H1 (cell line): ENCODE measurements around the gene CUL4A. TPM values are rescaled to one million over a fixed set of nuclear protein-coding genes. Genes with fewer than 3 reads are reported as not detected.

Experiments used
- CTCF ChIA-PET: fragments of 300-600 bp; sonication (Branson Sonifier 250); formaldehyde crosslinking; loops from one replicate; lab custom pipeline; 2021; ENCODE audit not compliant: partially characterized antibody; lab: Charles Lee
- POLR2A ChIA-PET: fragments of 300-600 bp; sonication (Branson Sonifier 250); formaldehyde crosslinking; loops from one replicate; lab custom pipeline; 2021; ENCODE audit warnings: inconsistent platforms; ENCODE audit not compliant: partially characterized antibody; lab: Charles Lee
- DNase-seq, 2 experiments: peaks; one replicate each; pipeline versions ENCODE4 v3.0.0 to v3.0.0-alpha.2; 2010 to 2022; ENCODE audit warnings: low spot score in 2 of 2, low read depth in 1 of 2, mixed read lengths in 1 of 2
- FAIRE-seq: peaks from 2 replicates; lab custom pipeline; 2011; peaks lifted over from hg19 to GRCh38; lab: Jason Lieb, UNC
- H2AFZ ChIP-seq: 2 replicates; pipeline ENCODE4 v1.8.1; 2012; ENCODE audit warnings: low read length, inconsistent platforms
- H2AK5ac ChIP-seq: 2 replicates; pipeline ENCODE4 v1.6.1; 2013; ENCODE audit warnings: low read depth, low read length
- H2BK120ac ChIP-seq: replicated peaks from 2 replicates; pipeline ENCODE3; 2013; ENCODE audit warnings: low read depth, low read length, inconsistent platforms
- H2BK12ac ChIP-seq: 2 replicates; pipeline ENCODE4 v1.6.1; 2013; ENCODE audit warnings: low read depth, low read length
- H2BK15ac ChIP-seq: 2 replicates; pipeline ENCODE4 v1.6.1; 2013; ENCODE audit warnings: low read length
- H2BK20ac ChIP-seq: 2 replicates; pipeline ENCODE4 v1.6.1; 2013; ENCODE audit warnings: low read length
- H2BK5ac ChIP-seq: 2 replicates; pipeline ENCODE4 v1.6.1; 2013; ENCODE audit warnings: low read depth, low read length
- H3K14ac ChIP-seq: 2 replicates; pipeline ENCODE4 v1.6.1; 2013; ENCODE audit warnings: inconsistent platforms; ENCODE audit not compliant: insufficient read length
- H3K18ac ChIP-seq: 2 replicates; pipeline ENCODE4 v1.6.1; 2013; ENCODE audit warnings: low read length; ENCODE audit errors: extremely low read depth
- H3K23ac ChIP-seq: 2 replicates; pipeline ENCODE4 v1.6.1; 2013; ENCODE audit warnings: inconsistent platforms; ENCODE audit not compliant: insufficient read length
- H3K23me2 ChIP-seq: 2 replicates; pipeline ENCODE4 v1.6.1; 2013; ENCODE audit warnings: low read depth, low read length
- H3K27ac ChIP-seq: 2 replicates; pipeline ENCODE4 v1.6.1; 2011; ENCODE audit warnings: low read depth, low read length, inconsistent platforms
- H3K27me3 ChIP-seq, 4 experiments: replicated peaks in 1 of 4; 1 replicate in 1 of 4; 2 replicates in 3 of 4; pipeline versions ENCODE4 v1.6.1 to v1.8.1; 2011 to 2013; ENCODE audit warnings: low read length in 3 of 4, mild to moderate bottlenecking in 3 of 4, inconsistent platforms in 2 of 4, mixed read lengths in 2 of 4, moderate library complexity in 1 of 4; ENCODE audit not compliant: control insufficient read depth in 3 of 4, insufficient read depth in 3 of 4; ENCODE audit errors: extremely low read depth in 1 of 4
- H3K36me3 ChIP-seq, 4 experiments: 2 replicates each; pipeline versions ENCODE4 v1.6.1 to v1.8.1; 2011 to 2013; ENCODE audit warnings: mild to moderate bottlenecking in 4 of 4, low read length in 3 of 4, moderate library complexity in 2 of 4, control low read depth in 1 of 4, inconsistent platforms in 1 of 4; ENCODE audit not compliant: insufficient read depth in 4 of 4, control insufficient read depth in 2 of 4
- H3K4ac ChIP-seq: replicated peaks from 2 replicates; pipeline ENCODE3; 2013; ENCODE audit warnings: low read length, low read depth, mixed read lengths, inconsistent platforms; ENCODE audit not compliant: insufficient read length
- H3K4me1 ChIP-seq, 4 experiments: replicated peaks in 1 of 4; 1 replicate in 1 of 4; 2 replicates in 3 of 4; pipeline versions ENCODE4 v1.6.1 to v1.8.1; 2011 to 2013; ENCODE audit warnings: low read length in 3 of 4, inconsistent platforms in 2 of 4, mixed read lengths in 1 of 4; ENCODE audit not compliant: insufficient read depth in 4 of 4, control insufficient read depth in 3 of 4
- H3K4me2 ChIP-seq, 2 experiments: 2 replicates each; pipeline versions ENCODE4 v1.6.1 to v1.8.1; 2011 to 2013; ENCODE audit warnings: low read depth in 2 of 2, low read length in 2 of 2, control low read depth in 1 of 2, inconsistent platforms in 1 of 2, mild to moderate bottlenecking in 1 of 2; ENCODE audit not compliant: insufficient read depth in 1 of 2
- H3K4me3 ChIP-seq, 4 experiments: fragments of 200-600, 300-600 bp in 1 of 4; sonication (generic), shearing (Covaris generic), sonication (Bioruptor Twin) in 1 of 4; 2 replicates each; pipeline versions ENCODE4 v1.5.1 to v1.8.1; 2011 to 2016; ENCODE audit warnings: low read length in 4 of 4, low read depth in 3 of 4, control low read depth in 2 of 4, inconsistent platforms in 2 of 4, mild to moderate bottlenecking in 2 of 4, mixed read lengths in 1 of 4, moderate library complexity in 1 of 4; ENCODE audit not compliant: insufficient read depth in 2 of 4; ENCODE audit errors: extremely low read depth in 1 of 4
- H3K56ac ChIP-seq: replicated peaks from 2 replicates; pipeline ENCODE3; 2013; ENCODE audit warnings: low read depth, mild to moderate bottlenecking, mixed read lengths, low read length, inconsistent platforms; ENCODE audit not compliant: insufficient read length
- H3K79me1 ChIP-seq: 2 replicates; pipeline ENCODE4 v1.6.1; 2013; ENCODE audit warnings: low read depth, low read length, control low read depth
- H3K79me2 ChIP-seq, 2 experiments: 2 replicates each; pipeline versions ENCODE4 v1.6.1 to v1.8.1; 2012 to 2013; ENCODE audit warnings: low read length in 2 of 2, mild to moderate bottlenecking in 2 of 2, inconsistent platforms in 1 of 2; ENCODE audit not compliant: insufficient read depth in 2 of 2, control insufficient read depth in 1 of 2
- H3K9ac ChIP-seq, 4 experiments: replicated peaks in 1 of 4; 1 replicate in 1 of 4; 2 replicates in 3 of 4; pipeline versions ENCODE4 v1.6.1 to v1.8.1; 2011 to 2013; ENCODE audit warnings: low read depth in 3 of 4, low read length in 3 of 4, control low read depth in 2 of 4, mild to moderate bottlenecking in 2 of 4, moderate library complexity in 2 of 4, inconsistent platforms in 1 of 4; ENCODE audit errors: extremely low read depth in 1 of 4
- H3K9me3 ChIP-seq, 2 experiments: 2 replicates each; pipeline versions ENCODE4 v1.6.1 to v1.8.1; 2012 to 2013; ENCODE audit warnings: mild to moderate bottlenecking in 2 of 2, moderate library complexity in 2 of 2, control low read depth in 1 of 2, inconsistent platforms in 1 of 2, low read depth in 1 of 2, low read length in 1 of 2, mixed read lengths in 1 of 2; ENCODE audit not compliant: insufficient read depth in 2 of 2
- H4K20me1 ChIP-seq, 2 experiments: replicated peaks in 1 of 2; 2 replicates each; pipeline versions ENCODE3 to v1.8.1; 2011 to 2013; ENCODE audit warnings: inconsistent platforms in 2 of 2, low read length in 2 of 2, mild to moderate bottlenecking in 1 of 2; ENCODE audit not compliant: insufficient read depth in 2 of 2, control insufficient read depth in 1 of 2
- H4K5ac ChIP-seq: 2 replicates; pipeline ENCODE4 v1.6.1; 2013; ENCODE audit warnings: low read length, low read depth, mixed read lengths, inconsistent platforms; ENCODE audit not compliant: insufficient read length
- H4K8ac ChIP-seq: 2 replicates; pipeline ENCODE4 v1.8.0; 2013; ENCODE audit warnings: mild to moderate bottlenecking, moderate library complexity, low read length, inconsistent platforms; ENCODE audit not compliant: insufficient read depth; ENCODE audit errors: extremely low read depth
- H4K91ac ChIP-seq: replicated peaks from 2 replicates; pipeline ENCODE3; 2013; ENCODE audit warnings: low read length, mixed read lengths, inconsistent platforms; ENCODE audit not compliant: insufficient read length
- CREB1 ChIP-seq: IDR thresholded peaks from 2 replicates; pipeline ENCODE4 v1.6.1; 2012; ENCODE audit warnings: inconsistent platforms
- GABPA ChIP-seq: IDR thresholded peaks from 2 replicates; pipeline ENCODE4 v1.6.1; 2011; ENCODE audit warnings: mild to moderate bottlenecking, low read length, moderate library complexity, borderline replicate concordance; ENCODE audit not compliant: insufficient read depth
- GTF2F1 ChIP-seq: IDR thresholded peaks from 2 replicates; pipeline ENCODE4 v1.6.1; 2012; ENCODE audit warnings: low read depth, low read length, improper control_type of control experiment, borderline replicate concordance
- JUN ChIP-seq: IDR thresholded peaks from 2 replicates; pipeline ENCODE4 v1.6.1; 2011; ENCODE audit warnings: low read depth, mild to moderate bottlenecking, improper control_type of control experiment, low read length
- KDM1A ChIP-seq: fragments of 200-600, 300-600 bp; sonication (generic); IDR thresholded peaks from 2 replicates; pipeline ENCODE4 v1.7.1; 2016; ENCODE audit warnings: mild to moderate bottlenecking, low read length, borderline replicate concordance
- KDM4A ChIP-seq: IDR thresholded peaks from one replicate; pipeline ENCODE4 v1.7.1; 2012; ENCODE audit warnings: low read depth, mild to moderate bottlenecking, moderate library complexity, low read length, inconsistent platforms; ENCODE audit not compliant: severe bottlenecking
- POLR2A ChIP-seq, 2 experiments: IDR thresholded peaks; 1 replicate in 1 of 2; 2 replicates in 1 of 2; pipeline ENCODE4 v1.6.1; 2011; ENCODE audit warnings: low read depth in 2 of 2, low read length in 2 of 2, mild to moderate bottlenecking in 2 of 2; ENCODE audit errors: control extremely low read depth in 1 of 2
- POLR2AphosphoS5 ChIP-seq: IDR thresholded peaks from 2 replicates; pipeline ENCODE4 v1.6.1; 2011; ENCODE audit warnings: low read depth, low read length
- SIRT6 ChIP-seq: IDR thresholded peaks from one replicate; pipeline ENCODE4 v1.7.1; 2012; ENCODE audit warnings: low read length, inconsistent platforms
- SIX5 ChIP-seq: IDR thresholded peaks from 2 replicates; pipeline ENCODE4 v1.6.1; 2011; ENCODE audit warnings: mild to moderate bottlenecking, low read depth, low read length
- SP2 ChIP-seq: IDR thresholded peaks from 2 replicates; pipeline ENCODE4 v1.6.1; 2012; ENCODE audit warnings: mild to moderate bottlenecking, low read length, inconsistent platforms
- TBP ChIP-seq: IDR thresholded peaks from 2 replicates; pipeline ENCODE4 v1.6.1; 2011; ENCODE audit warnings: low read depth, low read length, improper control_type of control experiment
- TCF12 ChIP-seq: IDR thresholded peaks from 2 replicates; pipeline ENCODE4 v1.6.1; 2011; ENCODE audit warnings: low read depth, mild to moderate bottlenecking, low read length
- ZNF274 ChIP-seq: IDR thresholded peaks from 2 replicates; pipeline ENCODE4 v1.7.0; 2012; ENCODE audit warnings: low read length, borderline replicate concordance; ENCODE audit errors: extremely low read depth
- WGBS, 2 experiments: shearing (Covaris generic) in 1 of 2; methylation state at CpG; one replicate each; pipeline versions ENCODE4 v1.1.6 to v1.1.7; 2013 to 2015; ENCODE audit warnings: low lambda C conversion rate in 2 of 2, mixed read lengths in 2 of 2, inconsistent platforms in 1 of 2, low coverage in 1 of 2, missing lambda C conversion rate in 1 of 2; ENCODE audit not compliant: insufficient replicate concordance in 2 of 2, insufficient coverage in 1 of 2, insufficient read length in 1 of 2; ENCODE audit errors: extremely low coverage in 1 of 2, missing lambda C conversion rate in 1 of 2; 5-methylcytosine and 5-hydroxymethylcytosine counted together
- polyA plus RNA-seq, 7 experiments: library from polyadenylated mRNA; depleted of rRNA in 3 of 7; stranded (reverse) in 5 of 7; unstranded in 2 of 7; fragments of >200 nt in 5 of 7; fragments of 200-250 nt in 2 of 7; gene quantifications; 1 replicate in 5 of 7; 2 replicates in 1 of 7; 4 replicates in 1 of 7; pipeline versions ENCODE4 v1.2.1 to v1.2.3, GENCODE V29; 2011 to 2013; ENCODE audit warnings: missing spikeins in 2 of 7, mixed read lengths in 2 of 7
- total RNA-seq: library from RNA; stranded (reverse); fragmentation: NEBNext Ultra II Directional; extraction: Animal tissue kit (Norgen Biotek cat#: 25700); gene quantifications from 2 replicates; pipeline ENCODE4 v1.2.1, GENCODE V29; 2021
- TF ChIP-seq, protein P1 (sequence below): IDR thresholded peaks from 2 replicates; pipeline ENCODE4 v1.6.1; 2012; ENCODE audit warnings: low read length, inconsistent platforms

Gene CUL4A
- total and polyA plus RNA-seq, 2 of the 8 experiments (the other 6 are each of a cell fraction or from before 2014, with no cell fraction given), result 54.7 to 101 TPM

DNA sequence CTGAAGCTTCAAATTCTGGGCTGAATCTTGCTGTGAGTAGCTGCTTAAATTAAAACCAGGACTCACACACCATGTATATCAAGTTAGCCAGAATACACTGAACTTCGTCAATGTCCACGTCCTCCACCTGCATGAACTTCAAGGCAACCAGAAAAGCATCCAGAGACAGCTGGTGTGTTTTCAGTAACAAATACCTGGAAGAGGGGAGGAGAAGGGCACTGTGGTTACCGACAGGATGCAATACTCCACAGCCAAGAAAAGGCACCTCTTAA is 30.6 kb upstream of the CUL4A start:
- WGBS, 2 experiments, result 84% methylated on average over 3 of the region's 3 CpGs; no CpG with 5 or more reads in 1 of the 2 experiments
- no peak for FAIRE-seq

More for the DNA sequence above, 30.6 kb upstream of the CUL4A start:
- no peaks in the 10 kb centered on the region for H3K79me1 ChIP-seq
- no peak overlapping the region for H3K4me3 ChIP-seq
- no peak overlapping the region for H2BK15ac ChIP-seq
- no peak overlapping the region for H2BK5ac ChIP-seq
- H3K27me3 ChIP-seq, result no peaks in the 10 kb centered on the region
- H2BK12ac ChIP-seq, result no peak overlapping the region
- H3K9ac ChIP-seq, result no peak overlapping the region
- H2BK20ac ChIP-seq, result no peak overlapping the region
- H3K27ac ChIP-seq, result no peak overlapping the region
- peaks cover 22 to 73% (median 61%) of the 10 kb centered on the region in 4 experiments for H3K36me3 ChIP-seq
- no peak overlapping the region for H3K4me2 ChIP-seq
- ChIA-PET CTCF (interaction anchor here (0.7 to 1.2 kb wide), 2 partner anchors 22 to 148 kb away, joined by 3 to 5 read pairs; no protein-coding TSS in a partner anchor), POLR2A (interaction anchor here (0.6 to 1.5 kb wide), 3 partner anchors 10 to 92 kb away, joined by 4 to 6 read pairs (median 5); no protein-coding TSS in a partner anchor)
- H2AK5ac ChIP-seq, result no peak overlapping the region
- H3K4ac ChIP-seq, result no peak overlapping the region
- H3K18ac ChIP-seq, result no peak overlapping the region
- peaks cover 6 to 18% of the 10 kb centered on the region in 2 experiments for H4K20me1 ChIP-seq
- H4K91ac ChIP-seq, result no peak overlapping the region
- no peak overlapping the region for H2AFZ ChIP-seq
- no peak overlapping the region for H4K5ac ChIP-seq
- H3K23ac ChIP-seq, result no peak overlapping the region
- H4K8ac ChIP-seq, result no peak overlapping the region
- H3K14ac ChIP-seq, result no peak overlapping the region
- no peak for TF ChIP-seq SIRT6
- TF ChIP-seq GTF2F1, result no peak
- TF ChIP-seq SIX5, result no peak
- no peak for TF ChIP-seq POLR2AphosphoS5
- TF ChIP-seq CREB1, result no peak
- TF ChIP-seq TCF12, result no peak
- no peak for TF ChIP-seq TBP
- no peak for TF ChIP-seq ZNF274
- TF ChIP-seq JUN, result no peak
- TF ChIP-seq SP2, result no peak
- TF ChIP-seq KDM4A, result no peak
- no peak for TF ChIP-seq GABPA
- TF ChIP-seq POLR2A (IDR thresholded peaks at IDR 0.05; ENCODE audit: control extremely low read depth in 1 of 2, low read depth in 2 of 2, low read length in 2 of 2), result no peak
- no peak for TF ChIP-seq KDM1A
- TF ChIP-seq, protein P1, sequence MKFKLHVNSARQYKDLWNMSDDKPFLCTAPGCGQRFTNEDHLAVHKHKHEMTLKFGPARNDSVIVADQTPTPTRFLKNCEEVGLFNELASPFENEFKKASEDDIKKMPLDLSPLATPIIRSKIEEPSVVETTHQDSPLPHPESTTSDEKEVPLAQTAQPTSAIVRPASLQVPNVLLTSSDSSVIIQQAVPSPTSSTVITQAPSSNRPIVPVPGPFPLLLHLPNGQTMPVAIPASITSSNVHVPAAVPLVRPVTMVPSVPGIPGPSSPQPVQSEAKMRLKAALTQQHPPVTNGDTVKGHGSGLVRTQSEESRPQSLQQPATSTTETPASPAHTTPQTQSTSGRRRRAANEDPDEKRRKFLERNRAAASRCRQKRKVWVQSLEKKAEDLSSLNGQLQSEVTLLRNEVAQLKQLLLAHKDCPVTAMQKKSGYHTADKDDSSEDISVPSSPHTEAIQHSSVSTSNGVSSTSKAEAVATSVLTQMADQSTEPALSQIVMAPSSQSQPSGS, result no peak
- TF ChIP-seq, all 59 proteins: peak for 0
- no peak for DNase-seq
- Histone ChIP-seq H3K4me1 (peaks cover 0 to 10% (median 2%) of the 10 kb centered on the region in 4 experiments; a peak in 5 of 7 replicates), H3K23me2 (no peaks in the 10 kb centered on the region), H3K56ac (no peak overlapping the region), H3K9me3 (no peaks in the 10 kb centered on the region), H3K79me2 (no peaks in the 10 kb centered on the region), H2BK120ac (no peak overlapping the region)
